Stimulated activated naive CD4-positive, alpha-beta T cell treated with Interleukin-2 at 50 U/mL for 16 hours (primary cell): ENCODE data around the gene TAS2R41.

ENCODE experiments used
- DNase-seq: peaks from one replicate; lab custom pipeline; 2025; lab: John Stamatoyannopoulos, UW

The TAS2R41 gene

GRCh38 chr7:143493751-143494150, 16.1 kb downstream of the TAS2R41 start:
- no peak for DNase-seq

GRCh38 chr7:143494622-143495021, 16.9 kb downstream of the TAS2R41 start:
- DNase-seq: no peak

- DNase-seq: no peak
These were observed 18.2 kb downstream of the TAS2R41 start for GRCh38 chr7:143495851-143496250.

GRCh38 chr7:143496263-143496662, 18.6 kb downstream of the TAS2R41 start:
- DNase-seq: no peak

GRCh38 chr7:143497008-143497795, 19.5 kb downstream of the TAS2R41 start:
- no peak for DNase-seq

- no peak for DNase-seq
These were observed 21.6 kb downstream of the TAS2R41 start for GRCh38 chr7:143499246-143499645.

GRCh38 chr7:143499743-143500348, 22.2 kb downstream of the TAS2R41 start:
- DNase-seq: no peak

GRCh38 chr7:143503261-143503660, 25.6 kb downstream of the TAS2R41 start:
- DNase-seq: no peak

- DNase-seq: no peak
These were observed 26.7 kb downstream of the TAS2R41 start for GRCh38 chr7:143504215-143504936.

GRCh38 chr7:143504937-143505297, 27.2 kb downstream of the TAS2R41 start:
- DNase-seq: no peak

- no peak for DNase-seq
These were observed 28.2 kb downstream of the TAS2R41 start for GRCh38 chr7:143505838-143506237.

GRCh38 chr7:143507094-143507518, 29.4 kb downstream of the TAS2R41 start:
- no peak for DNase-seq

GRCh38 chr7:143507534-143508055, 29.9 kb downstream of the TAS2R41 start:
- DNase-seq: no peak

GRCh38 chr7:143510854-143511592, 33.4 kb downstream of the TAS2R41 start:
- DNase-seq: no peak

GRCh38 chr7:143511593-143512047, 33.9 kb downstream of the TAS2R41 start:
- no peak for DNase-seq

GRCh38 chr7:143512488-143513340, 35.0 kb downstream of the TAS2R41 start:
- DNase-seq: no peak

GRCh38 chr7:143514487-143514886, 36.8 kb downstream of the TAS2R41 start:
- DNase-seq: no peak

- no peak for DNase-seq
These were observed 37.5 kb downstream of the TAS2R41 start for GRCh38 chr7:143514995-143515735.

GRCh38 chr7:143516981-143517380, 39.3 kb downstream of the TAS2R41 start:
- no peak for DNase-seq

GRCh38 chr7:143518521-143518920, 40.8 kb downstream of the TAS2R41 start:
- no peak for DNase-seq
